K562 (cell line): Measurements from ENCODE around the gene GPR157. TPM values are rescaled to one million over a fixed set of nuclear protein-coding genes. Genes with fewer than 3 reads are reported as not detected.

Experiments used
- ATAC-seq: fragments of 200-7000 bp; cut with Tn5 transposase; 3 replicates; pipeline ENCODE4 v1.9.1; 2020; ENCODE audit warnings: moderate library complexity
- BruUV-seq: library from RNA; stranded (reverse); fragments of 400-500 nt; replicated peaks from 2 replicates; lab custom pipeline; 2021; lab: Mats Ljungman, UMichigan
- CTCF ChIA-PET: fragments of 300-600 bp; formaldehyde crosslinking; extraction: SDS; loops from one replicate; lab custom pipeline; 2021; ENCODE audit warnings: low intra/inter-chr PET ratio; lab: Yijun Ruan, JAX
- POLR2A ChIA-PET: fragments of 300-600, 350-650 bp; sonication (Branson Sonifier 250); formaldehyde crosslinking; extraction: SDS; loops from one replicate; lab custom pipeline; 2021; ENCODE audit warnings: antibody characterized with exemption, inconsistent platforms; lab: Yijun Ruan, JAX
- DNase-seq, 4 experiments: peaks; one replicate each; pipeline versions ENCODE4 v3.0.0 to v3.0.0-alpha.2; 2011 to 2018; ENCODE audit warnings: low spot score in 3 of 4, mixed read lengths in 3 of 4; ENCODE audit errors: extremely low read depth in 1 of 4
- FAIRE-seq: peaks from 2 replicates; lab custom pipeline; 2011; peaks lifted over from hg19 to GRCh38; lab: Jason Lieb, UNC
- H2AFZ ChIP-seq: 2 replicates; pipeline ENCODE4 v1.6.0; 2011; ENCODE audit warnings: low read depth, low read length, control low read depth, inconsistent platforms
- H3K27ac ChIP-seq: fragments of 200-600 bp; 3 replicates; pipeline ENCODE4 v1.8.0; 2011; ENCODE audit warnings: low read depth, mild to moderate bottlenecking, control low read depth, inconsistent platforms, low read length, moderate library complexity, mixed read lengths; ENCODE audit errors: extremely low read depth
- H3K27me3 ChIP-seq, 2 experiments: fragments of 300-600 bp in 1 of 2; 2 replicates in 1 of 2; 3 replicates in 1 of 2; pipeline versions ENCODE4 v1.6.0 to v1.8.0; 2011; ENCODE audit warnings: inconsistent platforms in 2 of 2, low read length in 2 of 2, mild to moderate bottlenecking in 1 of 2, mixed read lengths in 1 of 2, moderate library complexity in 1 of 2; ENCODE audit not compliant: control insufficient read depth in 2 of 2, insufficient read depth in 2 of 2
- H3K36me3 ChIP-seq: fragments of 300-600 bp; 3 replicates; pipeline ENCODE4 v1.8.0; 2011; ENCODE audit warnings: mild to moderate bottlenecking, low read length, inconsistent platforms; ENCODE audit not compliant: control insufficient read depth, insufficient read depth
- H3K4me1 ChIP-seq, 2 experiments: fragments of 200-600 bp in 1 of 2; replicated peaks in 1 of 2; 2 replicates in 1 of 2; 3 replicates in 1 of 2; pipeline versions ENCODE4 v1.5.1 to v1.8.0; 2011; ENCODE audit warnings: inconsistent platforms in 2 of 2, low read length in 2 of 2, mild to moderate bottlenecking in 1 of 2, mixed read lengths in 1 of 2, moderate library complexity in 1 of 2; ENCODE audit not compliant: control insufficient read depth in 2 of 2, insufficient read depth in 2 of 2
- H3K4me2 ChIP-seq: 2 replicates; pipeline ENCODE4 v1.6.1; 2011; ENCODE audit warnings: low read length, control low read depth, inconsistent platforms, mixed read lengths; ENCODE audit not compliant: insufficient read depth
- H3K4me3 ChIP-seq: fragments of 200-600 bp; sonication (generic), shearing (Covaris generic); 2 replicates; pipeline ENCODE4 v1.5.1; 2016; ENCODE audit warnings: control low read depth, inconsistent platforms
- H3K79me2 ChIP-seq: fragments of 200-600 bp; 3 replicates; pipeline ENCODE4 v1.8.0; 2011; ENCODE audit warnings: low read length, inconsistent platforms; ENCODE audit not compliant: control insufficient read depth, insufficient read depth
- H3K9ac ChIP-seq, 2 experiments: 2 replicates each; pipeline versions ENCODE4 v1.6.0 to v1.6.1; 2011; ENCODE audit warnings: low read depth in 2 of 2, low read length in 2 of 2, control low read depth in 1 of 2, inconsistent platforms in 1 of 2, mild to moderate bottlenecking in 1 of 2, mixed read lengths in 1 of 2; ENCODE audit not compliant: insufficient read depth in 1 of 2
- H3K9me1 ChIP-seq: one replicate; pipeline ENCODE4 v1.6.0; 2011; ENCODE audit warnings: inconsistent platforms, mild to moderate bottlenecking, low read length, moderate library complexity; ENCODE audit not compliant: control insufficient read depth, insufficient read depth
- H3K9me3 ChIP-seq: replicated peaks from 2 replicates; pipeline ENCODE4 v1.5.1; 2011; ENCODE audit warnings: low read depth, low read length, inconsistent platforms; ENCODE audit not compliant: control insufficient read depth, insufficient read depth
- H4K20me1 ChIP-seq: replicated peaks from 2 replicates; pipeline ENCODE4 v1.6.1; 2011; ENCODE audit warnings: low read length, inconsistent platforms, mixed read lengths; ENCODE audit not compliant: control insufficient read depth, insufficient read depth
- CC2D1A ChIP-seq: fragments of 450-650 bp; IDR thresholded peaks from 2 replicates; pipeline ENCODE4 v1.6.1; 2017; ENCODE audit warnings: mild to moderate bottlenecking
- COPS2 ChIP-seq: fragments of 450-650 bp; conservative IDR thresholded peaks from 2 replicates; pipeline ENCODE4 v1.6.1; 2016; ENCODE audit warnings: mild to moderate bottlenecking, moderate library complexity
- CSDE1 ChIP-seq, 2 experiments: fragments of 450-650 bp; IDR thresholded peaks; 2 replicates each; pipeline ENCODE4 v1.6.1; 2016; ENCODE audit warnings: mild to moderate bottlenecking in 1 of 2
- EP300 ChIP-seq: IDR thresholded peaks from 2 replicates; pipeline ENCODE4 v1.6.1; 2012; ENCODE audit warnings: low read length, improper control_type of control experiment
- EP400 ChIP-seq: fragments of 450-650 bp; IDR thresholded peaks from 2 replicates; pipeline ENCODE4 v1.6.1; 2017; ENCODE audit warnings: antibody characterized with exemption, mild to moderate bottlenecking, moderate library complexity
- FUS ChIP-seq: fragments of 200-400 bp; formaldehyde crosslinking; optimal IDR thresholded peaks from 2 replicates; pipeline ENCODE3; 2017; ENCODE audit warnings: low read depth, low read length
- HNRNPK ChIP-seq: fragments of 200-400 bp; formaldehyde crosslinking; IDR thresholded peaks from one replicate; pipeline ENCODE4 v1.6.1; 2018; ENCODE audit warnings: mild to moderate bottlenecking, low read depth, low read length; ENCODE audit not compliant: poor library complexity, severe bottlenecking
- MCM7 ChIP-seq, 2 experiments: fragments of 450-650 bp; IDR thresholded peaks; 2 replicates each; pipeline ENCODE4 v1.6.1; 2016 to 2018
- NR2C1 ChIP-seq, 2 experiments: fragments of 450-650 bp; IDR thresholded peaks; 2 replicates each; pipeline ENCODE4 v1.6.1; 2017; ENCODE audit warnings: mild to moderate bottlenecking in 2 of 2, antibody characterized with exemption in 1 of 2, inconsistent platforms in 1 of 2, missing compliant biosample characterization in 1 of 2, missing genetic modification characterization in 1 of 2
- POLR2B ChIP-seq: fragments of 450-650 bp; IDR thresholded peaks from 2 replicates; pipeline ENCODE4 v1.6.1; 2018; ENCODE audit warnings: low read depth; ENCODE audit not compliant: partially characterized antibody
- PRMT5 ChIP-seq: sonication (generic); formaldehyde crosslinking; IDR thresholded peaks from 2 replicates; pipeline ENCODE4 v1.5.0; 2020; ENCODE audit warnings: missing genetic modification reagents
- RUNX1 ChIP-seq: sonication (generic); IDR thresholded peaks from 2 replicates; pipeline ENCODE4 v1.6.1; 2016; ENCODE audit warnings: antibody characterized with exemption, low read depth
- SIN3B ChIP-seq: fragments of 450-650 bp; IDR thresholded peaks from 2 replicates; pipeline ENCODE4 v1.6.1; 2017; ENCODE audit warnings: low read depth, mild to moderate bottlenecking, moderate library complexity
- TAF7 ChIP-seq: fragments of 450-650 bp; IDR thresholded peaks from 2 replicates; pipeline ENCODE4 v1.6.1; 2016; ENCODE audit warnings: missing genetic modification characterization, missing compliant biosample characterization
- WGBS: fragments of 100-300 bp; shearing (Covaris generic); methylation state at CpG from one replicate; pipeline ENCODE4 v1.1.6; 2016; ENCODE audit warnings: low coverage, mixed read lengths; ENCODE audit not compliant: insufficient coverage; ENCODE audit errors: missing lambda C conversion rate; 5-methylcytosine and 5-hydroxymethylcytosine counted together
- in situ Hi-C: fragments of 300-500 bp; cut with MboI; formaldehyde crosslinking; loops from 4 replicates; pipeline ENCODE4 v1.15.0; 2018; ENCODE audit warnings: inconsistent platforms, mixed read lengths
- intact Hi-C: fragments of 100-400 bp; cut with micrococcal nuclease; formaldehyde crosslinking; loops from 2 replicates; pipeline ENCODE4 v1.14.2; 2022
- polyA plus RNA-seq, 8 experiments: library from polyadenylated mRNA; depleted of rRNA in 4 of 8; stranded (reverse) in 5 of 8; unstranded in 3 of 8; fragments of >200 nt; fragmentation: Nextera tagmentation in 2 of 8; fragmentation: Illumina TruSeq in 1 of 8; extraction: Ambion mirVana in 2 of 8; extraction: Trizol in 1 of 8; gene quantifications; 2 replicates each; pipeline versions ENCODE4 v1.2.1 to v1.2.3, GENCODE V29; 2011 to 2014; ENCODE audit warnings: inconsistent platforms in 1 of 8, missing spikeins in 1 of 8
- total RNA-seq, 7 experiments: library from RNA; depleted of rRNA in 6 of 7; stranded (reverse); fragments of >200 nt in 6 of 7; fragmentation: Illumina TruSeq in 2 of 7; extraction: Trizol in 2 of 7; gene quantifications; 2 replicates each; pipeline versions ENCODE4 v1.2.1 to v1.2.3, GENCODE V29; 2011 to 2021; ENCODE audit warnings: low replicate concordance in 1 of 7
- TF ChIP-seq, protein P1 (sequence below): sonication (generic); formaldehyde crosslinking; IDR thresholded peaks from 2 replicates; pipeline ENCODE4 v1.8.0; 2022; ENCODE audit warnings: mild to moderate bottlenecking, missing genetic modification reagents
- TF ChIP-seq, protein P2 (sequence below): fragments of 250-450 bp; sonication (Bioruptor Pico); IDR thresholded peaks from 2 replicates; pipeline ENCODE4 v1.8.0; 2021; ENCODE audit warnings: borderline replicate concordance, mild to moderate bottlenecking, moderate library complexity; ENCODE audit not compliant: poor library complexity, severe bottlenecking

The GPR157 gene
- total and polyA plus RNA-seq, 9 of the 15 experiments (the other 6 are each of a cell fraction or from before 2014, with no cell fraction given): 0.01 to 0.18 (median 0.04) TPM; not detected in 4

DNA sequence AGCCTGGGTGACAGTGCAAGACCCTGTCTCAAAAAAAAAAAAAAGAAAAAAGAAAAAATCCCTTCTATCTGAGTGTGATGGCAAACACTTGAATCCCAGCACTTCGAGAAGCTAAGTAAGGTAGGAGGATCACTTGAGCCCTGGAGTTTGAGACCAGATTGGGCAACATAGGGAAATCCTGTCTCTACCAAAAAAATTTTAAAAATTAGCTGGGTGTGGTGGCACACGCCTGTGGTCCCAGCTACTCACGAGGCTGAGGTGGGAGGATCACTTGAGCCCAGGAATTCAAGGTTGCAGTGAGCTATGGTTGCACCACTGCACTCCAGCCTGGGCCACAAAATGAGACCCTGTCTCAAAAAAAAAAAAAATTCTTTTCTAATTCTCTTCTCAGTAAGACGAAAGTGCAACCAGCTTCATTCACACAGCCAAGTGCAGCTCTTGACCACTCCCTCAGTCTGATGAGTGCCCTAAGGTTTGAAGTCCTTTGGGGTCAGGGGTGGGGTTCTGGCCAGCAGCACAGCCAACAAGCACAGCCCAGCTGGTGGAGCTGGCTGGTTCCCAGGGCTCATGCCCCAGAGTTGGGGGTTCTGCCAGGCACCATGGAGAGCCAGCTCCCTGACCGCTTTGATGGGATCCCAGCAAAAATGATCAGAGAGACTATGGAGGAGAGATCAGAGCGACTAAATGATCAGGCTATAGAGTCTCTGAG is 67.5 kb downstream of the GPR157 start:
- no peaks in the 10 kb centered on the region for H3K36me3 ChIP-seq
- in situ Hi-C loops (no loop called here), intact Hi-C loops (no loop called here)
- no TSS peak for BruUV-seq
- H2AFZ ChIP-seq: no peak overlapping the region
- no peak for ATAC-seq
- H4K20me1 ChIP-seq: peaks cover 5% of the 10 kb centered on the region; the same call in 1 of the 2 replicates
- no peaks in the 10 kb centered on the region for H3K4me1 ChIP-seq
- TF ChIP-seq COPS2 (no peak), POLR2B (no peak), FUS (no peak), NR2C1 (IDR thresholded peaks at IDR 0.05) (no peak), NR2C1 (tag; IDR thresholded peaks at IDR 0.05) (no peak), PRMT5 (no peak), TAF7 (no peak), EP400 (no peak), MCM7 (IDR thresholded peaks at IDR 0.05) (no peak), RUNX1 (no peak), SIN3B (no peak), CSDE1 (IDR thresholded peaks at IDR 0.05) (no peak), CC2D1A (no peak), EP300 (no peak), HNRNPK (no peak)
- TF ChIP-seq, protein P1, sequence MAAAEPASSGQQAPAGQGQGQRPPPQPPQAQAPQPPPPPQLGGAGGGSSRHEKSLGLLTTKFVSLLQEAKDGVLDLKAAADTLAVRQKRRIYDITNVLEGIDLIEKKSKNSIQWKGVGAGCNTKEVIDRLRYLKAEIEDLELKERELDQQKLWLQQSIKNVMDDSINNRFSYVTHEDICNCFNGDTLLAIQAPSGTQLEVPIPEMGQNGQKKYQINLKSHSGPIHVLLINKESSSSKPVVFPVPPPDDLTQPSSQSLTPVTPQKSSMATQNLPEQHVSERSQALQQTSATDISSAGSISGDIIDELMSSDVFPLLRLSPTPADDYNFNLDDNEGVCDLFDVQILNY (CRISPR knock-in tag): no peak
- TF ChIP-seq, protein P2, sequence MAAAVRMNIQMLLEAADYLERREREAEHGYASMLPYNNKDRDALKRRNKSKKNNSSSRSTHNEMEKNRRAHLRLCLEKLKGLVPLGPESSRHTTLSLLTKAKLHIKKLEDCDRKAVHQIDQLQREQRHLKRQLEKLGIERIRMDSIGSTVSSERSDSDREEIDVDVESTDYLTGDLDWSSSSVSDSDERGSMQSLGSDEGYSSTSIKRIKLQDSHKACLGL (CRISPR knock-in tag): no peak
- H3K9me3 ChIP-seq: no peaks in the 10 kb centered on the region
- H3K4me2 ChIP-seq: no peak overlapping the region
- ChIA-PET CTCF (no interaction called here), POLR2A (interaction anchor here (1.1 kb wide), 1 partner anchor 13 kb away, joined by 3 read pairs; no protein-coding TSS in a partner anchor)
- H3K9me1 ChIP-seq: no peaks in the 10 kb centered on the region
- no peaks in the 10 kb centered on the region for H3K79me2 ChIP-seq
- H3K27ac ChIP-seq: no peak overlapping the region
- no peak for FAIRE-seq
- H3K27me3 ChIP-seq: peaks cover 17 to 52% of the 10 kb centered on the region in 2 experiments
- DNase-seq: peak in 1 of 4 experiments; percentile 2
- H3K4me3 ChIP-seq: no peak overlapping the region
- under 1% methylated on average over 6 of the region's 6 CpGs for WGBS
- H3K9ac ChIP-seq: peak overlapping the region in 1 of 2 experiments; percentile 10; a peak in 1 of 4 replicates
